HT1080 (cell line): ENCODE measurements around the gene ITSN1. TPM values are rescaled to one million over a fixed set of nuclear protein-coding genes. Genes with fewer than 3 reads are reported as not detected.
A peak's percentile ranks its signal among the peaks of the same experiment; 100 is the strongest.

Experiments
- DNase-seq: peaks from one replicate; pipeline ENCODE4 v3.0.0-alpha.2; 2015; ENCODE audit warnings: low read depth
- total RNA-seq: library from RNA; depleted of rRNA; stranded (reverse); fragments of >200 nt; shearing (Covaris generic); gene quantifications from 2 replicates; pipeline ENCODE4 v1.2.3, GENCODE V29; 2014

Gene ITSN1
- total RNA-seq, 1 experiment from 2014 or later, result 29.2 TPM

DNA sequence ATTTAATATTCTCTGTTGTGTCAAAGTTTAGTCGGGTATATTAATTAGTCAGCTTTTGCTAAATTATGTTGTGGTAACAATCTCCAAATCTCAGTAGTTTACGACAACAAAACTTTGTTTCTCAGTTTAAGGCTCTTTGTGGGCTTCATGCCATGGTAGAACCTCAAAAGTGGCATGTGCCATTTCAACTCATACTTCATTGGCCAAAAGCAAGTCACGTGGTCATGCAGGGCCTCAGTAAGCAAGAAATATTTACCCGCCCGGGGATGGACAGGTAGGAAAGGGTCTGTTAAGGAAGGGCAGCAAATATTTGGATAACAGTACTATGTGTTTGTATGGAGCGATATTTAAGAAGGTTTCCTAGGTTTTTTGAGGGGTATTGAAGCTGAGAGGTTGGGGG lies 38.6 kb downstream of the ITSN1 start:
- DNase-seq, result no peak

DNA sequence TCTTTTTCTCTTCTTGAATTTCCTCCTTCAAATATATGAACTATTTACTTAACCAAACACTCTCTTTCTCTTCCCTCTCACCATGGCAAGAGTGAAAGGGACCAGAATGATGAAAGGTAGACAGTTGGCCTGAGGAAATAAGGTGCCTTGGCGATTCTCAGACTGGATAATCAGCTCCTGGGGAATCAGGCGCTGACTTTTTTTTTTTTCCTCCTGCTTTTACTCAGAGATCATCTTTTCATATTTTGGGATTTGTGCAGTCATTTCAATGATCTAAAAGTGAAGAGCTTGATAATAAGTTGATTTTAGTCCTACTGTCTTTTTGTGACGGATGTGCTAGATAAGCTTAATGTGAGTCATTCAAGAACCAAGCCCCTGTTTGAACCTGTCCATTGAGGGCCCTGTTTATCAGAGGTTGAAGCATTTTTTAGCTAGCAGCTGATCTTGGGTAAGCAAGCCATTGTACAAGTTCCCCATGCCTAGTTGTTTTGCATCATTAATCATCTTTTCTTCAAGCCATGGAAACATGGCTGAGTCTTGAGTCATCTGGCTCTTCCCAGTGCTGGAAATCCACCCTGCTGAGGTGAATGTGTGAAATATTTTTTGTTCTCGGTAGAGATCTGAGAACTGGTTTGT lies 40.8 kb downstream of the ITSN1 start:
- peak; percentile 92 for DNase-seq

DNA sequence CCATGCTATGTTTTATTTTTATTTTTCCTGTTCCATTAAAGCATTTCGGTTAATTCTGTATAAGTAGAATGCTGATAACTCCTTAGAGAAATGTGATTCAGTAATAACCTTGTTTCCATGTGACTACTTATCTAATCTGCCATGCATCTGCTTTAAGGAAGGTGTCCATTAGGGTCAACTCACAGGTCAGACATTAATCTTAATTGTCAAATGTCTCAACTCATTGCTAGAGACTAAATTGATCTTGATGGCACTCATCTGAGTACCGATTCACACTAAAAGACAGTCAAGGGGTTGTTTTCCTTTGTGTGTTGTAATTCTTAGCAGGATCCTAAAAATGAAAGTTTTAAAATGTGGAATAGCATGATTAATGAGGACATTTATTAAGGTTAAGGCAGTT lies 41.8 kb downstream of the ITSN1 start:
- no peak for DNase-seq

DNA sequence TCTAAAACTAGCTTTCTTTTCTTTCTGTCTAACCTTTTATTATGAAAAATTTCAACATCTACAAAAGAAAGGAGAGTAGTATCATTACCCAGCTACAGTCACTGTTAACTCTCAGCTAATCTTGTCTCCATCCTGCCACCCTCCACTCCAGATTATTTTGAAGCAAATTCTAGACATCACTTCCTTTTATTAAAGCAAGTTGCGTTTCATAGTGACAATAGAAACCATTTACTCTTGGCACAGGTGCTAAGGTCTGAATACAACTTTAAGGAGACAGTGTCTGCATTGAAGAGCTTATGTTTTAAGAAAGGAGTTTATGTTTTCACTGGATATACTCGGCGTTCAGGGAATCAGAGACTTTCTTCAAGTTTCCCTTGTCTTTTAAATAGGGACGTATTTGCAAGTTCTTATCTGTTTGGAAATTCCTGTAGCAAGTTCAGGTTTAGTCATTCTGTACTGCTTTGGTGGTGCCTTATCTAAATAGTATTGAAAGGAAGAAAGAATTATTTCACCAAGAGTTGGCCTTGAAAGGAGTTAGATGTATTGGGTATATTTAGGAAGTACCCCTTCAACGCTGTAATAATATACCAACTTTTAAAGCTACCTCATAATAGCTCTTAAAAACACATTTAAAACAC lies 42.7 kb downstream of the ITSN1 start:
- DNase-seq, result no peak

DNA sequence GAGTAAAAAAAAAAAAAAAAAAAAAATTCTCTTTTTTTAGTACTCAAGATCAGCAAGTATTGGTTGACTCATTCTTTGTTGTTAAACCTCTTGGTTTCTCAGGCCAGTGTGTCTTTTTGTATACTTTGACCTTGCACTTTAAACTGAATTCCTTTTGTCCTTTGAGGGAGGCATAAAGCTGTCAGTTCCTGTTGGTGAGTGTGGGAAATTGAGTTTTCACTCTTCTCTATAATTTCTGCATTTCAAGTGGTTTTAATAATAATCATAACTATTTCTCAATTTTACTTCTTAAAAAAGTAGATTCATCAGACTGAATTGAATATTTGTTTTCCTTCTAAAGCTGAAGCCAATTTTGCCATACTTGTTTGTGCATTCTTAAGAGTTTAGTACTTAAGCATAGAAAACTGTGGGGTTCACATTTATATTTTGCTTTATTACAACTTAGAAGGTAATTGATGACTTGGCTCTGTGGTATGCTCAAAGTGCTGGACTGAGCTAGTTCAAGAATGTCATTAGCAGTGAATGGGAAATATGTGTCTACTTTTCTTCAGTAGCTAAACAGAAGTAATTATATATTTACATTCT lies 43.4 kb downstream of the ITSN1 start:
- peak; percentile 66 for DNase-seq

DNA sequence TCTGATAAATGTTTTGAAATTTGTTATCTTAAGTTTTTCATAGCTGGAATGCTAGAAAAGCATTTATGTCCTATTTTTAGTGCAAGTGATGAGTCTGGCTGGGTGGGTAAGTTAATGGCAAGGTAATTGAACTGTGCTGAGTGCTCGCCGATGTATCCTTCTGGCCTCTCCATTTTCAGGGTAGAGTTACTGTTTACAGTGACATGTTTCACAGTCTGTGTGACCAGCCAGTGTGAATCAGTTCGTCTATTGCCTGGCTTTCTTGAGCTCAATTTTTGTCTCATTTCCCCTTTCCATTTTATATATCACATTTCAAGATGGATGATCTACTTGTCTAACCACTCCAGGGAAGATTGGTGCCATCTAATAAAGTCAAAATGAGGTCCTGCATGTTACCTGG lies 44.1 kb downstream of the ITSN1 start:
- no peak for DNase-seq

DNA sequence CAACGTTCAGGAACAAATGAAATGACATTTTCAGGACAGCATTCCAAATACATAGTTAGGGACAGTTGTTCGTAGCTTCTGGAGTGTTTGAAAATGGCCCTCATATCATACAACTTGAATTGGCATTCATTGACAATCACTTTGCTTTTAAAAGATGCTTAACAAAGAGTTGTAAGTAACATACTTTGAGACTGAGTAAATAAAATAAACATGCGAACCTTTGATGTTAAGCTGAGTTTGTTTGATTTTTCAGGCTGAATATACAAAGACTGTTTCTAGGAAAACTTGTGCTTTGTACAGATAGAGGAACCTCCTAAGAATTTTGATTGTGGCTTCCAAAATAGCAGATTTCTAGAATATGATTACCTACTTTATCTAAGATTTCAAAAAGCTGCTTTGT lies 45.3 kb downstream of the ITSN1 start:
- no peak for DNase-seq

DNA sequence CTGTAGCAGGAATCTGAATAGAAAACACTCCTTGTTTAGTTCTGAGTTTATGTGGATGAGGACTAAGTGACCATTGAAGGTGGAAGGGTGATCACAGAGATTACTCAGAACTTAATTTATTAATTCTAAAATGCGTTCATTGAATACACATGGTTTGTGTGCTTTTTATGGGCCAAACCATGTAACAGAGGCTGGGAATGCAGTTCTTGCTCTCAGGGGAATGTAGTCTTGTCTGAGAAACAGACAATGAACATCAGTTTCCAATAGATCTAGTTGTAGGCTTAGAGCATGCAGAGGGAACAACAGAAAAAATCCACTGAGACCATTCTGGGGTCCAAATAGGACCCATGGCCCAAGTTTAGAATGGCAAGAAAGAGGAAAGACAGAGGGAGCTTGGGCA lies 46.1 kb downstream of the ITSN1 start:
- DNase-seq, result no peak

DNA sequence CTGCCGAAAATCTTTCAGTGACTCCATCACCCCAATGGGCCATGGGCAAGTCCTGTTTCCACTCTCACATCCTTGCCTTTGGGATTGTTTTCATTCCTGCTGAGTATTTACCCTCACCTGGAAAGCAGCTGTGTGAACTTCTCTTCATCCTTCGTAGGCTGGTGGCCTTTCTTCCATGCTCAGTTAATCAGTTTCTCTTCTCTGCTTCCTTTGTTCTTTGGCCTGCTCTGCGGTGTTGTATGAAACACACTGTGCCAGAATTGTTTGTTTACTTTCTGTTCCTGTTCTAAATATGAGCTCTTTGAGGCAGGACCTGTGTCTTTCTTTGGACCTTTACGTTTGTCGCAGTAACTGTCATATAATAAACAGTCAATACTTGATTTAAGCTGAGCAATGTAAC lies 48.6 kb downstream of the ITSN1 start:
- DNase-seq, result no peak

DNA sequence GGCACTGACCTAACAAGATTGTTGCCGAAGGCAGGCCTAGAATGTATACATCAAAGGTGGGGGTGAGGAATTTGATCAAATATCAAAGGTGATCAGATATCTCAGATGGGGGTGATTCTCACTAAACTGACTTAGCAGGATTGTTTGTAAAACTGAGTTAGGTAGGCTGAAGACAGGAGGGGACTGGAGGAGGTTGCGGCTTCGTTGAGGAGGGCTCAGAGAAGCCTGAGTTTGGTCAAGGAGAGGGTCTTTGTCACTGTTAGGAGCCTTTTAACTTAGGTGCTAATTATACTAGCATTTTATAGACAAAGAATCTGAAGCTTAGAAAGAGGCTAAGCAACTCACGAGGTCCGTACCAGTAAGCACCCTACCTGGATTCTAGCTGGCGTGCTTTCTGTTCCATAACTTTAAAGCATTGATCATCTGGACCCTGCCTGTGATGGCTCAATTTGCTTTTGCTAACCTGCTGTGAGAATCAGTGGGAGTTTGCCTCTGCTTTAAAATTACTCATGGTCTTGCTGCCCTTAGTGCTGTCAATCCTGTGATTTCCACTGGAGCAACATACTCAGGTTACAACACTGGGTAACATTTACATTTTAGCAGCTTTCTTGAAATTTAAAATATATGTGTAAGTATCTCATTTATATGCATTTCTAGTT lies 49.8 kb downstream of the ITSN1 start:
- no peak for DNase-seq

DNA sequence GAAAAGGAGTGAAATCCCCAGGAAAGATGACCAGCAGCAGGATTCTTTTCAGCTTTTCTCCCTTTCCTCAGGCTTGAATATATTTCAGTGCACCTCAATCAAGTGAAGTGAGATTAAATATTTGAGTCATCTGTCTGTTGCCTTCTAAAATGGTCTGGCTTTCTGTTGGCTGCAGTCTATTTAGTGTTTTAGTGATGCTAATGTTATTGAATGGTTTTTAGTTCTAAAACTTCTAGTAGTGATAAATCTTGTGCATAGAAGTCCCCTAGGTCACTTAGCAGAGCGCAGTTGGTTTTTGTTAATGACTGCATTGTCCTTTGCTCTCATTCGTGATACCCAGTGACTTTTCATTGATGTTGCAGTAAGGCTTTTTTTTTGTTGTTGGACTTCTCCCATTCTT lies 53.5 kb downstream of the ITSN1 start:
- no peak for DNase-seq

DNA sequence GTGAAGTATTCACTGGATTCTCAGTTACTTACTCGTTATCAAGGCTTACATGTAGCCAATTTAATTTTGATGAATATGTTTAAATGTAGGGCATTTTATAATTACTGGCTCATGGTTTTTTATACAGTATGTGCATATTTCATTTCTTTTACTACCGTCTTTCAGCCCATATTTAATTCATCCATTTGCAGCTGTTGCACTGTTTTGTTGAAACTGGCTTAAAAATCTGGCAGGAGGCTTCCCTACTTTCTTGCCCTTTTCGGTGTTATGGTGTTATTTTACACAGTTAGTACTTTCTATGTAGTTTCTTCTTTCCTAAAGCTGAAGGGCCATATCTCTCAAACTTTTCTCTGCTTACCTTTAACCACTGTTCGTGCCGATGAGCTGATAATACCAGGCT lies 54.2 kb downstream of the ITSN1 start:
- DNase-seq, result no peak

DNA sequence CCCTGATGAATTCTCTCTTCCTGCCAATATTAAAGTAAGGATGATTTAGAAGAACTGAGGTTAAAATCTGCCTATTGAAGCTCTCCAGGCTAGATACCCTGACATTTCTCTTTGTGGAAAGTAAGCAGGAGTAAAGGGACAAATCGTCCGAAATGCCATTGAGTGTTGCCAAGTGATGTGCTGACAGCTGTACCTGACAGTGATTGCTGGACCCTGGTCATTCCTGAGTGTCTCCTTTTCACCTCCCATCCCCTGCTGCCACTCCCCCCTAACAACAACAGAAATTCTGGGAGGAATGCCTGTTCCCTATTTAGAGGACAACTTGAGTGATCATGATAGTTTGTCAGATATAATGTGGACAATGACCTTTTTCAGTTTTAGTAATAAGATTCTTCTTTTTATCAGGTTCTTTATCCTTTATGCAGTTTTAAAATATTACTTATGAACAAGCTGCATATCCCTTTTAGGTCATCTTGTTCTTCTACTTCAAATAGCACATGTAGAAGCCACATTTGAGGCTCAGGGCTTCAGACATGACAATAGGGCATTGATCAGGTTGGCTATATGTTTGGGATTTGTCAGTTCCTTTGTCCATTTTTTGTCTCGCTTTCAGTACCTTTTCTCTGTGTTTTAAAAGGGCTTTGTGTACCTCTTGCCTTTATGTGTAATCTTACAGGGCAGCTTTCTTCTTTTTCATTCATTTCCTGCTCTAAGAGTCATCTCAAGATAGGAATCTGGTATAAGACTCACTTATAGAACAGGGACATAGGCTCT lies 56.0 kb downstream of the ITSN1 start:
- DNase-seq, result no peak

DNA sequence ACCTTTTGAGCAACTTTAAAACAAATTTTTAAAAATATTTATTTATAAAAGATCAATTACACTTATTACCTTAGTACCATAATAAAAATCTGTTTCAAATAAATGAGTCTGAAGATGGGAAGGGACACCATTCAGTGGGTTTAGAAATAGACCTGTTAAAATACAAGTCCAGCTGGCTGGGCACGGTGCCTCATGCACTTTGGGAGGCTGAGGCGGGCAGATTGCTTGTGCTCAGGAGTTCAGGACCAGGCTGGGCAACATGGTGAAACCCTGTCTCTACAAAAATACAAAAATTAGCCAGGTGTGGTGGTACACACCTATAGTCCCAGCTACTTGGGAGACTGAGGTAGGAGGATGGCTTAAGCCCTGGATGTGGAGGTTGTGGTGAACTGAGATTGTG lies 57.0 kb downstream of the ITSN1 start:
- DNase-seq, result no peak

DNA sequence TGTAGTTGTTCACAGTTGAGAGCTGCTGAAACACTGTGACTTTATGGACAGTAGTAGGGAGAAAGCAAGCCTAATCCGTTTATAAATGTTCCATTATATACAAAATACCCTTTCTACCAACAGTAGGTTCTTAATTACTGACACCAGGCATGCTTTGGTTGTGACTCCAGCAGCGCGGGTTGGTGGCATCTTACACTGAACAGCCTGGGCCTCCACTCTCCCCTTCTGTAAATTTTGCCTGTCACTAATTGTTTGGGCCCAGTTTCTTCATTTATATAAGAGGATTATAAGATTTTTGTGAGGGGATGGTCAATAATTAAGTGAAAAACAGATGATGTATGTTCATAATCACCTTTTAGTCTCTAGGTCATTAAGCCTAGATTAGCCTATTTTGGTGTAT lies 58.2 kb downstream of the ITSN1 start:
- no peak for DNase-seq

DNA sequence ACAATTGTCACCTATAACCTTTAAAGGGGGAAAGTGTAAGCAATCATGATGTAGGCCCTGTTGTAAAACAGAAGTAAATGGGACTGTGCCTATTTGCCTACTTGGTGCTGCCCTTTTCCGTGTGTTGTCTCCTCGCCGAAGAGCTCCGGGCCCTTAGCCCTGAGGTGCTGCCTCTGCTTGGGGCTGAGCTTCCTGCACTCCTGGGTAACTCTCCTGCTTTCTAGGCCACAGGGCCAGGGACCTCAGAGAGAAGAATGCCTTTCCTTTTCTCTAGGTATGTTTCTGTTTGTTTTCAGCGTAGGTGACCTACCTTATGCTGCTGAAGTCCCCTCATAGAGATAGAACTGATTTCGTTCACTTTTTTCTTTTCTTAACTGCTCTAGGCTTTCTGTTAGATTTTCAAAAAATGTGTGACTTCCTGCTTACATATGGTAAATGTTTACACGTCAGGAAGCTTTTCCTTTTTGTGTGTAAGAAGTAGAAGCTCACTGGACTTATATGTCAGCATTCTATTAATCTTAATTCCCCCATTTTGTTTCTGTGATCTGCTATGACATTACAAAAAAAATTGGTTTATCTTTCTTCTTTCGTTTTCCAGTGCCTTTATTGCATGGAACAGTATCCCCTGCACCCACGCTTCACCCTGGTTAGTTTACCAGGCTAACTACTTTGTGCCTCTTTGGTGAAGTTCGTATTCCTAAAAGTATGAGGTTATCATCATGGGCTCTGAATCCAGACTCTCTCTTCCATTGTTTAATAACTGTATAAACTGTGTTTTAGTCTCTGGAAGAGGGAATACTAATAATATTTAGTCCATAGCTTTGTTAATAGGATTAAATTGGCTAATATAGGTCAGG lies 61.7 kb downstream of the ITSN1 start:
- DNase-seq, result no peak

DNA sequence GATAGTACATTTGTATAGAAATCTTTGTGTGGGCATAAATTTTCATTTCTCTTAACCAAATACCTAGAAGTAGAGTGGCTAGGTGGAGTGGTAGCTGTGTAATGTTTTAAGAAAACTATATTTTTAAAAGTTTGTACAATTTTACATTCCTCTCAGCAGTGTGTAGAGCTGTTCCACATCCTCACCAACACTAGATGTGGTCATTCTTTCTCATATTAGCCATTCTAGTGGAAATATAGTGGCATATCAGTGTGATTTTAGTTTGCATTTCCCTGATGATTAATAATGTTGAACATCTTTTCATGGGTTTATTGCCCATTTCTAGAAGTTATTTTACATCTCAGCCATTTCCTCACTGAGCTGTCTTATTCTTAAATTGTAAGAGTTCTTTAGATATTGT lies 65.5 kb downstream of the ITSN1 start:
- DNase-seq, result no peak

DNA sequence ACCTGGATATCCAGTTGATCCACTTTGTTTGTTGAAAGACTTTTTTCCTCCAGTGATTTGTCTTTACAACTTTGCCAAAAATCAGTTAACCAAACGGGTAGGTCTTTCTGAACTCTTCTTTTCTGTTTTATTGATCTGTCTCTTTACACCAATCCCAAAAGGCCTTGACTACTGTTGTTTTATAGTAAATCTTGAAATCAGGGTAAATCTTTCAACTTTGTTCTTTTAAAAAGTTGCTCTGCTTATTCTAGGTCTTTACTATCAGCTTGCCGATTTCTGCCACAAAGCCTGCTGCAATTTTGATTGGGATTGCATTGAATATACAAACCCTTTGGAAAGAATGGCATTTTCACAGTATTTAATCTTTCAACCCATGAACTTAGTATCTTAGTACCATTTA lies 66.6 kb downstream of the ITSN1 start:
- no peak for DNase-seq

DNA sequence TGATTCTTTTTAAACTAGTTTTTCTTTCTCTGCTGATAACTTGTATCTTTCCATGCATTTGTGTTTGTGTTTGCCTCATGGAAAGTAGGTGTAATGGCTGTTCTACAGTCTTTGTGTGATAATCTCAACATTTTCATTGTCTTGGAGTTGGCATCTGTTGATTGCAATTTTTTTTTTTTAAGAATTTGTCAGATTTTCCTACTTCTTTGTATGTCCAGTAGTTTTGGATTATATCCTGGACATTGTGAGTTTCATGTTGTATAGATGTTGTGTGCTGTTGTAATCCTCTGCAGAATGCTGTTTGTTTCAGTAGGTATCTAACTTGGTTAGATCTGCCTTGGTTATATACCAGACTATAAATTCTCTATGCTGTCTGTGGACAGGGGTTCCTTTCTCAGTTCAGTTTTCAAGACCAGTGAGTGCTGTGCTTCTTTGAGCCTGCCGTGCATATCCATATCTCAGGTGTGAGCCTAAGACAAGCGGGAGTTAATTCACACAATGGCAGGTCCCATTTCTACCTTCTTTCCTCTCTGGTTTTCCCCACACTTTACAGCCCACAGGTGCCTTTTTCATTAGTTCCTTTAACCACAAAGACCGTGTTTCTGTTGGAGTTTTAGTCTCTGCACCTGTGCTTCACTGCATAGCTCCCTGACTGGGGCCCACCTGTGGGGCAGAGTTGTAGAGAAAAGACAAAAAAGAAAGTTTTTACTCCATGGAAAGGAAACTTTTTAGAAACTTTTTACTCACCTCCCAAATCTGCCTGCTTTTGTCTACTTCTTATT lies 69.9 kb downstream of the ITSN1 start:
- no peak for DNase-seq

DNA sequence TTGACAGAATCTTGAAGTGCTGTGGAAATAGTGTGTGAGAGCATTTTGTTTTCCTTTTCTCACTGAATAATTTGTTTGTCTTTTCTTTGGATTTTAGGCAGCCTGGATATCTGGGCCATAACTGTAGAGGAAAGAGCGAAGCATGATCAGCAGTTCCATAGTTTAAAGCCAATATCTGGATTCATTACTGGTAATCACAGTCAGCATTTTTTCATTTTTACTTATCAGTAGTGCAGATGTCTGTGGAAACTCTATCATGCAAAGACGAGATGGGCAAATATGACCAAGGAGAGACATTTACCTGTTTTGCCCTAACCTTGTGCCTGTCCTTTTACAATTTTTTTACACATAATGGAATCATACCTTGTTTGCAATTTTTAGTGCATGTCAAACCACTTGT lies 78.8 kb downstream of the ITSN1 start:
- DNase-seq, result no peak
